HEK293 (cell line): ENCODE data around the gene BSDC1.
"Not testable (repeated sequence)": the region's sequence is repeated elsewhere in the genome, so short reads cannot be mapped to it uniquely, and the experiment has no call there.

ENCODE experiments used
- CTCF ChIA-PET: fragments of 350-600 bp; formaldehyde crosslinking; extraction: SDS; loops from one replicate; lab custom pipeline; 2021; ENCODE audit warnings: antibody characterized with exemption; lab: Yijun Ruan, JAX
- POLR2A ChIA-PET: fragments of 300-600 bp; formaldehyde crosslinking; extraction: SDS; loops from one replicate; lab custom pipeline; 2020; ENCODE audit warnings: antibody characterized with exemption, inconsistent platforms; lab: Yijun Ruan, JAX
- H3K27ac ChIP-seq: fragments of 200-500 bp; sonication (Bioruptor generic); 2 replicates; pipeline ENCODE4 v1.5.1; 2014; ENCODE audit warnings: low read depth, low read length, control low read depth, inconsistent platforms; ENCODE audit errors: extremely low read depth
- H3K36me3 ChIP-seq, 2 experiments: fragments of 200-500 bp in 1 of 2; sonication (Bioruptor generic) in 1 of 2; 1 replicate in 1 of 2; 2 replicates in 1 of 2; pipeline ENCODE4 v1.5.1; 2014 to 2017; ENCODE audit warnings: inconsistent platforms in 2 of 2, low read length in 2 of 2; ENCODE audit not compliant: control insufficient read depth in 2 of 2, insufficient read depth in 1 of 2
- H3K4me1 ChIP-seq: fragments of 200-500 bp; sonication (Bioruptor generic); 2 replicates; pipeline ENCODE4 v1.5.1; 2014; ENCODE audit warnings: mild to moderate bottlenecking, low read length, inconsistent platforms; ENCODE audit not compliant: control insufficient read depth, insufficient read depth
- H3K4me3 ChIP-seq: 2 replicates; pipeline ENCODE4 v1.5.1; 2011; ENCODE audit warnings: low read depth, mild to moderate bottlenecking, control low read depth, low read length, moderate library complexity
- H3K9me3 ChIP-seq: fragments of 200-500 bp; sonication (Bioruptor generic); 2 replicates; pipeline ENCODE4 v1.5.1; 2014; ENCODE audit warnings: low read depth, low read length, inconsistent platforms; ENCODE audit not compliant: control insufficient read depth, insufficient read depth
- BCL11B ChIP-seq: fragments of 450-650 bp; formaldehyde crosslinking; IDR thresholded peaks from 2 replicates; pipeline ENCODE4 v1.5.1; 2016; ENCODE audit warnings: low read depth, missing biosample characterization, missing genetic modification characterization
- GFI1B ChIP-seq: fragments of 450-650 bp; formaldehyde crosslinking; IDR thresholded peaks from 2 replicates; pipeline ENCODE4 v1.5.1; 2016; ENCODE audit warnings: missing biosample characterization, missing genetic modification characterization
- KLF1 ChIP-seq: fragments of 450-650 bp; formaldehyde crosslinking; IDR thresholded peaks from 2 replicates; pipeline ENCODE4 v1.5.1; 2016; ENCODE audit warnings: missing biosample characterization, missing genetic modification characterization
- KLF9 ChIP-seq: fragments of 450-650 bp; formaldehyde crosslinking; IDR thresholded peaks from 2 replicates; pipeline ENCODE4 v1.5.1; 2016; ENCODE audit warnings: missing biosample characterization, missing genetic modification characterization, low read depth
- REPIN1 ChIP-seq: fragments of 450-650 bp; formaldehyde crosslinking; IDR thresholded peaks from 2 replicates; pipeline ENCODE4 v1.5.1; 2017; ENCODE audit warnings: missing biosample characterization, missing genetic modification characterization, low read depth
- SCRT2 ChIP-seq: fragments of 450-650 bp; formaldehyde crosslinking; IDR thresholded peaks from 2 replicates; pipeline ENCODE4 v1.5.1; 2016; ENCODE audit warnings: missing biosample characterization, missing genetic modification characterization
- TRIM28 ChIP-seq: IDR thresholded peaks from 2 replicates; pipeline ENCODE4 v1.6.1; 2011; ENCODE audit warnings: low read length, control low read depth, borderline replicate concordance
- YY2 ChIP-seq: fragments of 450-650 bp; formaldehyde crosslinking; IDR thresholded peaks from 2 replicates; pipeline ENCODE4 v1.5.1; 2016; ENCODE audit warnings: missing biosample characterization, missing genetic modification characterization
- ZFP41 ChIP-seq: fragments of 450-650 bp; formaldehyde crosslinking; IDR thresholded peaks from 2 replicates; pipeline ENCODE4 v1.5.1; 2016; ENCODE audit warnings: missing biosample characterization, missing genetic modification characterization, borderline replicate concordance
- ZIC2 ChIP-seq: fragments of 450-650 bp; formaldehyde crosslinking; IDR thresholded peaks from 2 replicates; pipeline ENCODE4 v1.5.1; 2016; ENCODE audit warnings: missing biosample characterization, missing genetic modification characterization
- ZNF155 ChIP-seq: fragments of 450-650 bp; formaldehyde crosslinking; IDR thresholded peaks from 2 replicates; pipeline ENCODE4 v1.5.1; 2016; ENCODE audit warnings: missing biosample characterization, missing genetic modification characterization
- ZNF202 ChIP-seq: fragments of 450-650 bp; formaldehyde crosslinking; IDR thresholded peaks from 2 replicates; pipeline ENCODE4 v1.5.1; 2016; ENCODE audit warnings: missing biosample characterization, missing genetic modification characterization, borderline replicate concordance
- ZNF214 ChIP-seq: fragments of 450-650 bp; formaldehyde crosslinking; IDR thresholded peaks from 2 replicates; pipeline ENCODE4 v1.5.1; 2017; ENCODE audit warnings: missing biosample characterization, mild to moderate bottlenecking, missing genetic modification characterization, borderline replicate concordance
- ZNF292 ChIP-seq: fragments of 450-650 bp; formaldehyde crosslinking; IDR thresholded peaks from 2 replicates; pipeline ENCODE4 v1.5.1; 2016; ENCODE audit warnings: low read depth, missing biosample characterization, missing genetic modification characterization, borderline replicate concordance
- ZNF350 ChIP-seq: fragments of 450-650 bp; formaldehyde crosslinking; IDR thresholded peaks from 2 replicates; pipeline ENCODE4 v1.5.0; 2017; ENCODE audit warnings: missing biosample characterization, mild to moderate bottlenecking, missing genetic modification characterization
- ZNF473 ChIP-seq: fragments of 450-650 bp; formaldehyde crosslinking; IDR thresholded peaks from 2 replicates; pipeline ENCODE4 v1.5.1; 2017; ENCODE audit warnings: missing biosample characterization, missing genetic modification characterization
- ZNF600 ChIP-seq: fragments of 450-650 bp; formaldehyde crosslinking; IDR thresholded peaks from 2 replicates; pipeline ENCODE4 v1.5.1; 2016; ENCODE audit warnings: missing biosample characterization, missing genetic modification characterization
- TF ChIP-seq, protein P1 (sequence below): fragments of 450-650 bp; formaldehyde crosslinking; IDR thresholded peaks from 2 replicates; pipeline ENCODE4 v1.5.1; 2016; ENCODE audit warnings: missing biosample characterization, missing genetic modification characterization
- TF ChIP-seq, protein P2 (sequence below): IDR thresholded peaks from 2 replicates; pipeline ENCODE4 v1.6.1; 2011; ENCODE audit warnings: mild to moderate bottlenecking, low read depth, low read length, borderline replicate concordance
- TF ChIP-seq, protein P3 (sequence below): fragments of 450-650 bp; formaldehyde crosslinking; IDR thresholded peaks from 2 replicates; pipeline ENCODE4 v1.5.1; 2017; ENCODE audit warnings: missing biosample characterization, missing genetic modification characterization
- TF ChIP-seq, protein P4 (sequence below): fragments of 450-650 bp; formaldehyde crosslinking; conservative IDR thresholded peaks from 2 replicates; pipeline ENCODE4 v1.5.1; 2016; ENCODE audit warnings: low read depth, missing biosample characterization, missing genetic modification characterization

The BSDC1 gene

DNA sequence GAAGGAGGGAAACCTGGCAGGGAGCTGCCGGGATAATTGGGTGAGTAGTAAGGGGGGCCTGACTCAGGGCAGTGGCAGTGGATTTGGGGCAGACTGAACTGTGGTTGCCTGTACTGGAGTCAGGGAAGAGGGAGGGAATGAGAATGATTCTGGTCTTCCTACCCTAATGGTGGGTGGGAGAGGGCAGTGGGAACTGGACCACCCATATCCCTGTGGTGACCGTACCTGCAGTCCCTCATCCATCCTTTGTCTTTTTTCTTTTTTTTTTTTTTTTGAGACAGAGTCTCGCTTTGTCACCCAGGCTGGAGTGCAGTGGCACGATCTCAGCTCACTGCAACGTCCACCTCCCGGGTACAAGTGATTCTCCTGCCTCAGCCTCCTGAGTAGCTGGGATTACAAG lies 38.5 kb downstream of the BSDC1 start:
- CTCF ChIA-PET, result interaction anchor here (1.3 kb wide), 1 partner anchor 140 kb away, joined by 4 read pairs; no protein-coding TSS in a partner anchor
- TF ChIP-seq, protein P1, sequence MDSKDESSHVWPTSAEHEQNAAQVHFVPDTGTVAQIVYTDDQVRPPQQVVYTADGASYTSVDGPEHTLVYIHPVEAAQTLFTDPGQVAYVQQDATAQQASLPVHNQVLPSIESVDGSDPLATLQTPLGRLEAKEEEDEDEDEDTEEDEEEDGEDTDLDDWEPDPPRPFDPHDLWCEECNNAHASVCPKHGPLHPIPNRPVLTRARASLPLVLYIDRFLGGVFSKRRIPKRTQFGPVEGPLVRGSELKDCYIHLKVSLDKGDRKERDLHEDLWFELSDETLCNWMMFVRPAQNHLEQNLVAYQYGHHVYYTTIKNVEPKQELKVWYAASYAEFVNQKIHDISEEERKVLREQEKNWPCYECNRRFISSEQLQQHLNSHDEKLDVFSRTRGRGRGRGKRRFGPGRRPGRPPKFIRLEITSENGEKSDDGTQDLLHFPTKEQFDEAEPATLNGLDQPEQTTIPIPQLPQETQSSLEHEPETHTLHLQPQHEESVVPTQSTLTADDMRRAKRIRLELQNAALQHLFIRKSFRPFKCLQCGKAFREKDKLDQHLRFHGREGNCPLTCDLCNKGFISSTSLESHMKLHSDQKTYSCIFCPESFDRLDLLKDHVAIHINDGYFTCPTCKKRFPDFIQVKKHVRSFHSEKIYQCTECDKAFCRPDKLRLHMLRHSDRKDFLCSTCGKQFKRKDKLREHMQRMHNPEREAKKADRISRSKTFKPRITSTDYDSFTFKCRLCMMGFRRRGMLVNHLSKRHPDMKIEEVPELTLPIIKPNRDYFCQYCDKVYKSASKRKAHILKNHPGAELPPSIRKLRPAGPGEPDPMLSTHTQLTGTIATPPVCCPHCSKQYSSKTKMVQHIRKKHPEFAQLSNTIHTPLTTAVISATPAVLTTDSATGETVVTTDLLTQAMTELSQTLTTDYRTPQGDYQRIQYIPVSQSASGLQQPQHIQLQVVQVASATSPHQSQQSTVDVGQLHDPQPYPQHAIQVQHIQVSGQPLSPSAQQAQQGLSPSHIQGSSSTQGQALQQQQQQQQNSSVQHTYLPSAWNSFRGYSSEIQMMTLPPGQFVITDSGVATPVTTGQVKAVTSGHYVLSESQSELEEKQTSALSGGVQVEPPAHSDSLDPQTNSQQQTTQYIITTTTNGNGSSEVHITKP (tag by site-specific recombination), result peak; percentile 91
- TF ChIP-seq, all 188 proteins: peak for 1; not testable (repeated sequence) for 187
- not testable (repeated sequence) for H3K9me3 ChIP-seq, H3K27ac ChIP-seq, H3K4me1 ChIP-seq, H3K4me3 ChIP-seq
- H3K36me3 ChIP-seq, result peaks cover 0 to 64% of the 10 kb centered on the region in 2 experiments; a peak in 2 of 3 replicates
- POLR2A ChIA-PET, result interaction anchor here (0.6 to 1.2 kb wide), 4 partner anchors 20 to 149 kb away, joined by 3 to 6 read pairs (median 3); partner anchors contain the start of gene MARCKSL1

DNA sequence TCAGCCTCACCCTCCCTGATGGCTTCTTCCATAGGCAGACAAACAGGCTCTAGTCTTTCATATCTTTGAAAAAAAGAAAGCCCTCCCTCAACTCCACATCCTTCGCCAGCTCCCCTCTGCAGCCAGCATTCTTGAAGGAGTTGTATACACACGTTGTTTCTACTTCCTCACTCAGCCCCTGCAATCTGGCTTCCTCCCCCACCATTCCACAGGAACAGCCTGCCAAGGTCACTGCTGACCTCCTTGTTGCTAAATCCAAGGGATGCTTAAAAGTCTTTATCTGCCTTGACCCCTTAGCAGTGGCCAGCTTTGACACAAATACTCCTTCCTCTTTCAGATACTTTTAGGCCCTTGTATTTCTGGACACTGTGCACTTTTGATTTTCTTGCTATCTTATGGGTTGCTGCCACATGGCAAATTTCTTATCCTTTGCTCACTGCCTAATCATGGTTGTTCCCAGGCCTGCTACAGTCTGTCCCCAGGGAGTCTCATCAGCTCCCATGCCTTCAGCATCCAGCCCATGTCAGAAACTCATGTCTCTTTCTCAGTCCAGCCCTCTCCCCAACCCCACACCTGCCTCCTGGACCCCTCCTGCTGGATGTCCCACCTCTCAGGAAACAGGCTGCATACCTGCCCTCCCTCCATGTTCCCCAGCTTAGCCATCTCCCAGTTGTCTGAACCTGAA lies 40.2 kb downstream of the BSDC1 start:
- Histone ChIP-seq H3K4me1 (peaks cover 7% of the 10 kb centered on the region; the same call in 1 of the 2 replicates), H3K27ac (no peak overlapping the region), H3K36me3 (peaks cover 0 to 50% of the 10 kb centered on the region in 2 experiments; a peak in 2 of 3 replicates), H3K4me3 (no peak overlapping the region), H3K9me3 (no peaks in the 10 kb centered on the region)
- TF ChIP-seq GFI1B (tag by site-specific recombination), result no peak
- no peak for TF ChIP-seq ZNF202
- TF ChIP-seq ZNF155 (tag by site-specific recombination), result no peak
- TF ChIP-seq REPIN1 (tag by site-specific recombination), result no peak
- no peak for TF ChIP-seq ZNF350 (tag by site-specific recombination)
- no peak for TF ChIP-seq ZFP41
- no peak for TF ChIP-seq ZNF292 (tag by site-specific recombination)
- no peak for TF ChIP-seq TRIM28
- TF ChIP-seq BCL11B (tag by site-specific recombination), result no peak
- no peak for TF ChIP-seq SCRT2 (tag by site-specific recombination)
- TF ChIP-seq, protein P2, sequence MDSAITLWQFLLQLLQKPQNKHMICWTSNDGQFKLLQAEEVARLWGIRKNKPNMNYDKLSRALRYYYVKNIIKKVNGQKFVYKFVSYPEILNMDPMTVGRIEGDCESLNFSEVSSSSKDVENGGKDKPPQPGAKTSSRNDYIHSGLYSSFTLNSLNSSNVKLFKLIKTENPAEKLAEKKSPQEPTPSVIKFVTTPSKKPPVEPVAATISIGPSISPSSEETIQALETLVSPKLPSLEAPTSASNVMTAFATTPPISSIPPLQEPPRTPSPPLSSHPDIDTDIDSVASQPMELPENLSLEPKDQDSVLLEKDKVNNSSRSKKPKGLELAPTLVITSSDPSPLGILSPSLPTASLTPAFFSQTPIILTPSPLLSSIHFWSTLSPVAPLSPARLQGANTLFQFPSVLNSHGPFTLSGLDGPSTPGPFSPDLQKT, result no peak
- no peak for TF ChIP-seq KLF1
- ChIA-PET POLR2A (interaction anchor here (0.6 to 5.7 kb wide), 7 partner anchors 14 to 297 kb away, joined by 3 to 100 read pairs (median 4); partner anchors contain the start of genes BSDC1 and MARCKSL1), CTCF (interaction anchor here (0.7 to 1.9 kb wide), 2 partner anchors 138 to 242 kb away, joined by 3 to 6 read pairs; no protein-coding TSS in a partner anchor)

DNA sequence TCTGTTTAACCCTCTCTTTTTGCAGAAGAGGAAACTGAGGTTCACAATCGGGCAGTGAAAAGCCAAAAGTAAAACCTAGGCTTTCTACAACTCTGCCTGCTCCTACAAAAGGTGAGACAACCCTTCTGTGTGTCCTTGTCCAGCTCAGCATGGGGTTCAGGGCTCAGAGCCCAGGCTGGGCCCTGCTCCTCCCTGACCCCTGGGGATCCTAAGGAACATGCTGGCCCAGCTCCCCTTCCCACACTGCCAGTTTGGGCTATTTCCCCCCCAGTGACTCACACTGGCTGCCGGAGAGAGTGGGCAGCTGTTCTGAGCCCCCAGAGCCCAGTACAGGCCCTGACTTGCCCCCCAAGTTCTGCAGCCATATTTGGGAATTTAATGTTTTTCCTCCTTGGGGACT lies 40.8 kb downstream of the BSDC1 start:
- CTCF ChIA-PET, result interaction anchor here (0.7 to 1.9 kb wide), 3 partner anchors 48 to 243 kb away, joined by 3 to 6 read pairs (median 6); no protein-coding TSS in a partner anchor
- TF ChIP-seq ZNF600 (no peak), ZNF473 (tag by site-specific recombination) (no peak), ZIC2 (tag by site-specific recombination) (peak; percentile 72), ZNF214 (tag by site-specific recombination) (no peak), SCRT2 (tag by site-specific recombination) (no peak), KLF9 (tag by site-specific recombination) (no peak), YY2 (tag by site-specific recombination) (no peak)
- TF ChIP-seq, protein P3, sequence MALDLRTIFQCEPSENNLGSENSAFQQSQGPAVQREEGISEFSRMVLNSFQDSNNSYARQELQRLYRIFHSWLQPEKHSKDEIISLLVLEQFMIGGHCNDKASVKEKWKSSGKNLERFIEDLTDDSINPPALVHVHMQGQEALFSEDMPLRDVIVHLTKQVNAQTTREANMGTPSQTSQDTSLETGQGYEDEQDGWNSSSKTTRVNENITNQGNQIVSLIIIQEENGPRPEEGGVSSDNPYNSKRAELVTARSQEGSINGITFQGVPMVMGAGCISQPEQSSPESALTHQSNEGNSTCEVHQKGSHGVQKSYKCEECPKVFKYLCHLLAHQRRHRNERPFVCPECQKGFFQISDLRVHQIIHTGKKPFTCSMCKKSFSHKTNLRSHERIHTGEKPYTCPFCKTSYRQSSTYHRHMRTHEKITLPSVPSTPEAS (tag by site-specific recombination), result no peak
- TF ChIP-seq, protein P4, sequence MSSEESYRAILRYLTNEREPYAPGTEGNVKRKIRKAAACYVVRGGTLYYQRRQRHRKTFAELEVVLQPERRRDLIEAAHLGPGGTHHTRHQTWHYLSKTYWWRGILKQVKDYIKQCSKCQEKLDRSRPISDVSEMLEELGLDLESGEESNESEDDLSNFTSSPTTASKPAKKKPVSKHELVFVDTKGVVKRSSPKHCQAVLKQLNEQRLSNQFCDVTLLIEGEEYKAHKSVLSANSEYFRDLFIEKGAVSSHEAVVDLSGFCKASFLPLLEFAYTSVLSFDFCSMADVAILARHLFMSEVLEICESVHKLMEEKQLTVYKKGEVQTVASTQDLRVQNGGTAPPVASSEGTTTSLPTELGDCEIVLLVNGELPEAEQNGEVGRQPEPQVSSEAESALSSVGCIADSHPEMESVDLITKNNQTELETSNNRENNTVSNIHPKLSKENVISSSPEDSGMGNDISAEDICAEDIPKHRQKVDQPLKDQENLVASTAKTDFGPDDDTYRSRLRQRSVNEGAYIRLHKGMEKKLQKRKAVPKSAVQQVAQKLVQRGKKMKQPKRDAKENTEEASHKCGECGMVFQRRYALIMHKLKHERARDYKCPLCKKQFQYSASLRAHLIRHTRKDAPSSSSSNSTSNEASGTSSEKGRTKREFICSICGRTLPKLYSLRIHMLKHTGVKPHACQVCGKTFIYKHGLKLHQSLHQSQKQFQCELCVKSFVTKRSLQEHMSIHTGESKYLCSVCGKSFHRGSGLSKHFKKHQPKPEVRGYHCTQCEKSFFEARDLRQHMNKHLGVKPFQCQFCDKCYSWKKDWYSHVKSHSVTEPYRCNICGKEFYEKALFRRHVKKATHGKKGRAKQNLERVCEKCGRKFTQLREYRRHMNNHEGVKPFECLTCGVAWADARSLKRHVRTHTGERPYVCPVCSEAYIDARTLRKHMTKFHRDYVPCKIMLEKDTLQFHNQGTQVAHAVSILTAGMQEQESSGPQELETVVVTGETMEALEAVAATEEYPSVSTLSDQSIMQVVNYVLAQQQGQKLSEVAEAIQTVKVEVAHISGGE, result no peak

More for the DNA sequence above, 40.8 kb downstream of the BSDC1 start:
- H3K9me3 ChIP-seq, result no peaks in the 10 kb centered on the region
- H3K4me1 ChIP-seq, result peaks cover 7% of the 10 kb centered on the region; the same call in 1 of the 2 replicates
- no peak overlapping the region for H3K27ac ChIP-seq
- POLR2A ChIA-PET, result interaction anchor here (0.6 to 5.7 kb wide), 4 partner anchors 14 to 140 kb away, joined by 3 to 100 read pairs (median 6); partner anchors contain the start of genes BSDC1 and MARCKSL1
- no peak overlapping the region for H3K4me3 ChIP-seq
- H3K36me3 ChIP-seq, result peaks cover 0 to 46% of the 10 kb centered on the region in 2 experiments; a peak in 2 of 3 replicates
